Stimulated activated naive CD8-positive, alpha-beta T cell treated with anti-CD3 and anti-CD28 coated beads, Interleukin-15, amount 100 ng/mL, for 72 hours (primary cell): ENCODE data around the gene TMEM51.

ENCODE experiments used
- ATAC-seq: fragments of 150-1000 bp; cut with Tn5 transposase; 2 replicates; pipeline ENCODE4 v1.10.0; 2021; ENCODE audit warnings: mild to moderate bottlenecking, moderate library complexity
- DNase-seq, 2 donors: peaks; one replicate each; pipeline ENCODE4 v3.0.0; 2021 to 2022
- H3K27ac Mint-ChIP-seq, 2 donors: one replicate each; pipeline ENCODE4 v1.8.0; 2022; ENCODE audit warnings: mild to moderate bottlenecking in 2 of 2, mixed read lengths in 2 of 2, moderate library complexity in 2 of 2
- H3K27me3 Mint-ChIP-seq: one replicate; pipeline ENCODE4 v1.8.0; 2022; ENCODE audit warnings: mixed read lengths
- H3K4me1 Mint-ChIP-seq: one replicate; pipeline ENCODE4 v1.8.0; 2022; ENCODE audit warnings: mild to moderate bottlenecking, mixed read lengths
- H3K4me3 Mint-ChIP-seq, 2 donors: one replicate each; pipeline ENCODE4 v1.8.0; 2022; ENCODE audit warnings: mild to moderate bottlenecking in 2 of 2, mixed read lengths in 2 of 2, moderate library complexity in 1 of 2
- H3K9me3 Mint-ChIP-seq, 2 donors: one replicate each; pipeline ENCODE4 v1.8.0; 2022; ENCODE audit warnings: mixed read lengths in 2 of 2

TMEM51 gene

GRCh38 chr1:15218287-15219279 lies 65.0 kb downstream of the TMEM51 start:
- no peaks in the 10 kb centered on the region for H3K4me1 Mint-ChIP-seq
- DNase-seq = no peak
- no peak for ATAC-seq

GRCh38 chr1:15219280-15220023 lies 65.9 kb downstream of the TMEM51 start:
- Mint-ChIP-seq H3K27ac (no peak overlapping the region), H3K27me3 (peaks cover 53% of the 10 kb centered on the region), H3K4me1 (peaks cover 6% of the 10 kb centered on the region), H3K4me3 (no peak overlapping the region), H3K9me3 (no peaks in the 10 kb centered on the region)
- ATAC-seq = no peak
- DNase-seq = no peak

More at GRCh38 chr1:15218287-15219279, 65.0 kb downstream of the TMEM51 start:
- Mint-ChIP-seq H3K4me3 (no peak overlapping the region), H3K27ac (no peak overlapping the region), H3K27me3 (peaks cover 44% of the 10 kb centered on the region), H3K9me3 (no peaks in the 10 kb centered on the region)

GRCh38 chr1:15220024-15220392 lies 66.5 kb downstream of the TMEM51 start:
- no peak overlapping the region for H3K4me3 Mint-ChIP-seq
- no peaks in the 10 kb centered on the region for H3K9me3 Mint-ChIP-seq
- peaks cover 6% of the 10 kb centered on the region for H3K4me1 Mint-ChIP-seq
- DNase-seq = no peak
- H3K27me3 Mint-ChIP-seq = peaks cover 58% of the 10 kb centered on the region
- no peak for ATAC-seq
- no peak overlapping the region for H3K27ac Mint-ChIP-seq

- DNase-seq (no peak), ATAC-seq (no peak)
- no peak overlapping the region for H3K27ac Mint-ChIP-seq
- H3K4me1 Mint-ChIP-seq = peaks cover 6% of the 10 kb centered on the region
- no peak overlapping the region for H3K4me3 Mint-ChIP-seq
- H3K9me3 Mint-ChIP-seq = no peaks in the 10 kb centered on the region
- peaks cover 58% of the 10 kb centered on the region for H3K27me3 Mint-ChIP-seq
These were observed 67.4 kb downstream of the TMEM51 start for GRCh38 chr1:15220825-15221431.

GRCh38 chr1:15222653-15223303 lies 69.2 kb downstream of the TMEM51 start:
- H3K9me3 Mint-ChIP-seq = no peaks in the 10 kb centered on the region
- no peak overlapping the region for H3K4me3 Mint-ChIP-seq
- peaks cover 6% of the 10 kb centered on the region for H3K4me1 Mint-ChIP-seq
- H3K27ac Mint-ChIP-seq = no peak overlapping the region
- DNase-seq (no peak), ATAC-seq (no peak)
- H3K27me3 Mint-ChIP-seq = peaks cover 61% of the 10 kb centered on the region

GRCh38 chr1:15224259-15224869 lies 70.8 kb downstream of the TMEM51 start:
- DNase-seq (no peak), ATAC-seq (no peak)
- Mint-ChIP-seq H3K4me1 (peaks cover 6% of the 10 kb centered on the region), H3K9me3 (no peaks in the 10 kb centered on the region), H3K4me3 (no peak overlapping the region), H3K27ac (no peak overlapping the region), H3K27me3 (peaks cover 58% of the 10 kb centered on the region)

- Mint-ChIP-seq H3K27ac (no peak overlapping the region), H3K4me3 (no peak overlapping the region), H3K27me3 (peaks cover 52% of the 10 kb centered on the region), H3K4me1 (peaks cover 9% of the 10 kb centered on the region), H3K9me3 (no peaks in the 10 kb centered on the region)
- DNase-seq (no peak), ATAC-seq (no peak)
These were observed 71.4 kb downstream of the TMEM51 start for GRCh38 chr1:15224974-15225373.

- Mint-ChIP-seq H3K27ac (no peak overlapping the region), H3K27me3 (peaks cover 52% of the 10 kb centered on the region), H3K4me3 (no peak overlapping the region), H3K9me3 (no peaks in the 10 kb centered on the region), H3K4me1 (peaks cover 11% of the 10 kb centered on the region)
- ATAC-seq (no peak), DNase-seq (no peak)
These were observed 71.9 kb downstream of the TMEM51 start for GRCh38 chr1:15225461-15225860.

GRCh38 chr1:15226388-15227255 lies 73.1 kb downstream of the TMEM51 start:
- no peaks in the 10 kb centered on the region for H3K9me3 Mint-ChIP-seq
- H3K4me1 Mint-ChIP-seq = peaks cover 23% of the 10 kb centered on the region
- peaks cover 40% of the 10 kb centered on the region for H3K27me3 Mint-ChIP-seq
- no peak overlapping the region for H3K4me3 Mint-ChIP-seq
- DNase-seq (no peak), ATAC-seq (no peak)
- peak overlapping the region in 1 of 2 donors; percentile 59 for H3K27ac Mint-ChIP-seq

GRCh38 chr1:15229707-15230131 lies 76.2 kb downstream of the TMEM51 start:
- DNase-seq (no peak), ATAC-seq (no peak)
- Mint-ChIP-seq H3K4me3 (no peak overlapping the region), H3K27ac (no peak overlapping the region), H3K4me1 (peaks cover 28% of the 10 kb centered on the region), H3K27me3 (peaks cover 19% of the 10 kb centered on the region), H3K9me3 (no peaks in the 10 kb centered on the region)

GRCh38 chr1:15231714-15232201 lies 78.2 kb downstream of the TMEM51 start:
- Mint-ChIP-seq H3K27ac (peak overlapping the region in 1 of 2 donors; percentile 50), H3K27me3 (peaks cover 22% of the 10 kb centered on the region), H3K4me1 (peaks cover 28% of the 10 kb centered on the region), H3K9me3 (no peaks in the 10 kb centered on the region), H3K4me3 (peak overlapping the region in 1 of 2 donors; percentile 24)
- peak; percentile 58 to 61 for DNase-seq
- peak; percentile 99 for ATAC-seq

GRCh38 chr1:15233689-15234088 lies 80.1 kb downstream of the TMEM51 start:
- DNase-seq (no peak), ATAC-seq (no peak)
- H3K27ac Mint-ChIP-seq = no peak overlapping the region
- H3K9me3 Mint-ChIP-seq = no peaks in the 10 kb centered on the region
- peaks cover 26% of the 10 kb centered on the region for H3K27me3 Mint-ChIP-seq
- no peak overlapping the region for H3K4me3 Mint-ChIP-seq
- H3K4me1 Mint-ChIP-seq = peaks cover 28% of the 10 kb centered on the region

GRCh38 chr1:15236321-15236721 lies 82.8 kb downstream of the TMEM51 start:
- Mint-ChIP-seq H3K4me3 (no peak overlapping the region), H3K27me3 (peaks cover 40% of the 10 kb centered on the region), H3K27ac (no peak overlapping the region), H3K9me3 (no peaks in the 10 kb centered on the region), H3K4me1 (peaks cover 15% of the 10 kb centered on the region)
- DNase-seq = no peak
- no peak for ATAC-seq

GRCh38 chr1:15236746-15237145 lies 83.2 kb downstream of the TMEM51 start:
- peaks cover 11% of the 10 kb centered on the region for H3K4me1 Mint-ChIP-seq
- no peak for DNase-seq

More at GRCh38 chr1:15236746-15237145, 83.2 kb downstream of the TMEM51 start:
- Mint-ChIP-seq H3K4me3 (no peak overlapping the region), H3K9me3 (no peaks in the 10 kb centered on the region), H3K27ac (no peak overlapping the region), H3K27me3 (peaks cover 43% of the 10 kb centered on the region)
- ATAC-seq = no peak
